Measurements from ENCODE around the gene RGS5.

- no peak for TF ChIP-seq CTCF (IDR thresholded peaks at IDR 0.05)
- TF ChIP-seq ZFX (IDR thresholded peaks at IDR 0.05; ENCODE audit: borderline replicate concordance): no peak
These were observed 32.4 kb downstream of the RGS5 start for GRCh38 chr1:163170331-163170730.

Measured in 22Rv1 (cell line).